Pons (tissue), 1 donor: ENCODE measurements around the gene APMAP.
A peak's percentile ranks its signal among the peaks of the same experiment; 100 is the strongest.

Experiments used
- DNase-seq: peaks from one replicate; pipeline ENCODE4 v3.0.0-alpha.2; 2016; ENCODE audit warnings: low spot score

The APMAP gene

DNA sequence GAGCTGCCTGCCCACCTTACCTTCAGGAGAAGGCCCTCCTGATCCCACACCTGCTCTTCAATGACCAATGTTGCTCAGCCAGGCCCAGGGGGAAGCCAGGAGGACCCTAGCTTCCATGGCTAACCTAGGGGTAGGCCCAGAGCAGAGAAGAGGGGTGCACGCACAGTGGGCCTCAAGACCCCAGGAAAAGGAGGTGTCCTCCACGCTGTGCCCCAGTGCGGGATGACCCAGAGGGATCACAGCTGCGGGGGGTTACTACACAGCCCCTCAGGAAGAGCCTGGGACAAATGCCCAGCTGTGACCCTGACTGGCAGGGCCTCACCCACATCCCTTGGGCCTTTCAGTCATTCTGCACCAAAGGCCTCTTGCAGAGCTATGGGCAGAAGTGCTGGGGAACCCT, 31.6 kb upstream of the APMAP start:
- DNase-seq, result no peak

DNA sequence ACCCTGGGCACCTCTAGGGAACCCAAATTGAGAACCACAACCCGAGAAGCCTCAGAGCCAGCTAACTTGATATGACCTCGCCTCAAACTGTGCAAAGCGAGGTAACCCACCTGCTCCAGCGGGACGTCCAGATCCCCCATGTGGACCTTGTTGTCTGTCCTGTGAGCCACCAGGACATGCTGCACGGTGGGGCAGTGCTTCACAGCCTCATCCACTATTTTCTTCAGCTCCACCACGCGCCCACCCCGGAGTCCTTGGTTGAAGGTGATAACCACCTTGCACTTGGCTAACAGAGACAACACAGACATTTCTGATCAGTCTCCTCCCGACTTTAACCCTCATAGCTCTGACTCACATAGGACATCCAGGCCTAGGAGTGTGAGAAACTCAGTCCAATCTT, 30.8 kb upstream of the APMAP start:
- DNase-seq, result no peak

DNA sequence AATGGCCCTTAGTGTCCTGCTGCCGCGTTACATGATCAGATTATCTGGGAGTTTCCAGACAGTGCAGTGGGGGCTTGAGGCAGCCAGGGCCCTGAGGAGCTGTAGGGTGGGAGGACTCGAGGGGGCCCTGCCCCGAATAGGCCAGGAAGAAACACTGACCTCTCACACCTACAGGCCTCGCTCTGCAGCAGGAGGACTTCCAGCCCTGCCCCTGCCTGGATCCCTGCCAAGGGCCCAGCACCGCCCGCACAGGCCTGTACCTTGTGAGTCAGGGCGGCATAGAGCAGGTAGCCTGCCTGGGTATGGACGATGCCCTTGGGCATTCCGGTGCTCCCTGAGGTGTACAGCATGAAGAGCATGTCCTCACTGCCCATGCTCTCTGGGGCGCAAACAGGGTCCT, 30.1 kb upstream of the APMAP start:
- no peak for DNase-seq

DNA sequence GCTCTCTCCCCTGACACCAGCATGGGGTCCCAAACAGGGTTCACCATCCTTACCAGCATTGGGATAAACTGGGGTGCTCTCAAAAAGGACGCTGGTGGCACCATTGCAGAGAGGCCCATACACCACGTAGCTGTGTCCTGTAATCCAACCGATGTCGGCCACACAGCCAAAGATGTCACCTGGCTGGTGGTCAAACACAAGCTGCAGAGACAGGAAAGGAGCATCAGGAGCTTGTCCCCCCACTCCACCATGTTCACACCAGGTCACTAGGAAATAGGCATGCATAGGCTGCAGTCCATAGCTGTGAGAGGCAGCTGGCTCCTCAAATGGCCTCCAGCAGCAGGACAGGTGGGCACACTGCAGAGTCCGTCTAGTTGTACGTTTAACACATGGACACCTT, 28.8 kb upstream of the APMAP start:
- no peak for DNase-seq

DNA sequence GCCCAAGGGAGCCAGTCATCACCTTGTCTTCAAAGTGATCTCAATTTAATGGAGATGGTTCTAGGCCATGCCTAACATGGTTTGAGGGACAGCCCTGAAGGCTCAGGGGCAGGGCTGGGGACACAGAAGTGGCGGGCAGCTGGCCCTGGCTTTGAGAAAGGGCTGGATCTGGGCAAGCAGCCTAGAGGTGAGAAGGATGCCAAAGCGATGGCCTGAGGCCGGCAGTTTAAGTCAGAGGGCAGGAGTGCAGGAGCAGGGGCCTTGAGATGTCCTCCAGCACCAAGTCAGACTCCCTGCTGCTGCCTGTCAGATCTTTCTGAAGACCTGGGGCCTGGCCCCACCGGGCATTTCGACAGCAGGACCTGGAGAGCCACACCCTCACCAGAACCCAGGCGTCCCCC, 28.4 kb upstream of the APMAP start:
- DNase-seq, result no peak

DNA sequence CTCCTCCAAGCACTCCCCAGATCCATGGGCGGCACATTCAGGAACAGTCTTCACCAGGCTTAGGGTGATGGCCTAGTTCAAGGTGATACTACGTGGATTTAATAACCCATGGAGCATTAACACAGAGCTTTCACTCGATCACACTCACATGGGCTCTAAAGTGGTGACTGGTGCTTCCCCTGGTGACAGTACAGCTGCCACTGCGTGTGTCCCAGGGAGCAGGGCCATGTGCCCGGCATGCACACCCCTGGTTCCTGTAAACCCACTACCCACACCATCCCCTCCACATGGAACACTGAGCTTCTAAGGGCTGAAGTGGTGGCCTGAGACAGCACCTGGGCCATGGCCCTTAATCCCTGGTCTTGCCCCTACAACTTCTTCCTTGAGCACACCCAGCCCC, 27.8 kb upstream of the APMAP start:
- no peak for DNase-seq

DNA sequence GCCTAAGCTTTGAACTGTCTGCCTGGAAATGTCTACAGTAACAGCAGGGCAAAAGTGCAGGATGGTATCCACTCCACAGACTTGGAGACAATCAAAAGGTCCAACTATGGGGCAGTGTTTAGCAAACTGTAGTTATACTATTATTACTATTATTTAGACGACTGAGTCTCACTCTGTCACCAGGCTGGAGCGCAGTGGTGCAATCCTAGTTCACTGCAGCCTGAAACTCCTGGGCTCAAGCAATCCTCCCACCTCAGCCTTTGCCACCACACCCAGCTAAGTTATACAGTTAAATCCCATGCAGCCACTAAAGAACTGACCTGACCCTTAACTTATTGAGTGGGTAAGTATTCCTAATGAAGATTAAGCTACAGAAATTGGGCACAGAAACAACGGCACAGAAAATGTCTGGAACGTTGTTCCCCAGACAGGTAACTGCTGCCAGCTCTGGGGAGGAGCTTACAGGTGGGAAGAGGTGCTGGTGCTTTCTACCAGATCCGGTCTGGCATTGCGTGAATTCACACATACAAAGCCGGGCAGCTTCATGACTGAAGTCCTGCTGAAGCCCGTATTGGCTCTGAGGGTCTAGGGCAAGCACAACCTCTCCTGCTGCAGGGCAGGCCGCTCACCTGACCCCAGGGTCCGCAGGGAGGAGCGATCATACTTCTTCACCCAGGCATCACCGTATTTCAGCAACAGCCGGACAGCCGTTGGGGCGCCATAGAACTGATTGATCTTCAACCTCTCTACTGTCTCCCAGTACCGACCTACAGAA, 27.0 kb upstream of the APMAP start:
- no peak for DNase-seq

DNA sequence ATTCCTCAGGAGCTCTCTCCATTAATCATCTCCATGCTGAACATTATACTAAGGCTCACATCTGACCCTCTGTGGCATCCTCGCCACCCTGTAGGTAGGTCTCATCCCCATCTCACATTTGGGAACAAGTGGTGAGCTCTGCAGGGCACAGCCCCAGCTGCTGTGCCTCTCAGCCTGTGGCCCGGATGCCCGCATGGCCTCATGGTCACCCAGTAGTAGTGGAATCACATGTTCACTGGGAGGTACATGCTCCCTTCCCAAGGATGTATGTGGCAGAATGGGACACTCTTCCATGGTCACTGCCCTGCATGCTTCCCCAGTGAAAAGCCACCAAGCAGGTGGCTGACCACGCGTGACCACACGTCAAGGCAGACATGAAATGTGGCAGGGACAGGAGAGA, 26.3 kb upstream of the APMAP start:
- DNase-seq, result no peak

DNA sequence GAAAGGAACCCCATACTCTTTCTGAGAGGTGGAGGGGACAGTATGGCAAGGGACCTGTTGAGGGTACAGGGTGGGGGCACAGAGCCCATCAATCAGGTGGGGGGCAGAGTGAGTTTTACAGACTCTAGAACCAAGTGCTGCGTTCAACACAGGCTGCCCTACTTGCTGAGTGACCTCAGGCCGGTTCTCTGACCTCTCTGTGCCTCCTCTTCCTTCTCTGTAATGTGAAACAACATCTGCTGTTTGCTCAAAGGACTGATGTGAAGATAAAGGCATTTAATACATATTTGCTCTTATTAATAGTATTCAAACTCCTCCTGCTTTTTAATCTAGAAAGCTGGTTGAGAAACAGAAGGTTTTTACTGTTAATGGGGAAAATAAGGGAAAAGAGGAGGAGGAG, 25.9 kb upstream of the APMAP start:
- DNase-seq, result no peak

DNA sequence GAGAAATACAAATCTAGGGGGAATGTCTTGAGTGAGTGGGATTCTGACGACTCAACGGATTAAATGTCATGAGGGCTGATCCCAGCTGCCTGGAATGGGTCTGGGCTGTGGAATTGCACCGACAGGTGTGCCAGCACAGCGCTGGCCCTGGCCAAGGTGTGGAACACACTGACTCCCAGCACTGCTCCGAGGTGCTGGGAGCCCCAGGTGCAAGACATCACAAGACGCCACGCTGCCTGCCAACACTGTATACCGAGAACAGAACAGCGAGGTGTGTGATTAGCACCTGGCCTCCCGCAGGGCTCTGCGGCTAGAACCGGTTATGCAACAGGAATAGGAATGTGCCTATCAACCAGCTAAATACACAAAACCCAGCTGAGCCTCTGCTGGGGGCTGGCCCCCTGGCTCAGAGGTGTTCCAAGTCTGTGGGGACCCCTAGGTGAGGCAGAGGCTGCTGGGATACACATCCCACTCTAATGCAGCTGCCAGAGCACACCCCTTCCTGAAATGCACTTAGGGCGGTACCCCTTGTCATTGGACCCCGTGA, 24.8 kb upstream of the APMAP start:
- no peak for DNase-seq

DNA sequence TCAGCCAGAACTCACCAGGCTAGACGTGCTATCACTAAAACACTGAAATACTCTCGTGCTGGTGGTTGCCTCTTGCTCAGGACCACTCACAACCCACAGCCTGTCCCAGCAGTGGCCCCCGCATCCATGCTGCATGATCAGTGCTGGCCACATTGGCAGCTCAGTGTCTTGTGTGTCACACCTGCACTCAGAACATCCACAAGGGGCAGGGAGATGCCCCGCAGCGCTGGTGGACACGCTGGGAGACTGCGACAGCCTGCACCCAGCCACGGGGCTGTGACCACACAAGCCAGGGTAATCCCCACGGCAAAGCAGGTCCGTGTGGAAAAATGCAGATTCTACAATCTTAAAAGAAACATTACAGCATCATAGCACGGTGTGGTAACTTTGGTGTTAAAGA, 23.9 kb upstream of the APMAP start:
- DNase-seq, result no peak

DNA sequence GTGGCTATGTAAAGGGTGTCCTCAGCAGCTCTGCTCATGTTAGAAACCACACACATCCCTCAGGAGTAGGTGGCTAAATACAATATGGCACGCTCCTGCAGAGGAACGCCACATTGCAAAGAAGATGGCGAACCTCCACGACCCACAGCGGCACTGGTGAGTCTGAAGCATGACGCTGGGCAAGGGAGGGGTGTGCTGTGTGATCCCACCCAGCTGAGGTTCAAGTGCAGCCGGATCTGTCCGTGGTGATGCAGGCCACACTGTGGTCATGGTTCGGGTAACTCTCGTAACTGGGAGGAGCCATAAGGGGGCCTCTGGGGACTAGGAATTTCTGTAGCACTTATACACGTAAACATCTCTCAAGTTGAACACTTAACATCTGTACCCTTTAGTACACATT, 23.4 kb upstream of the APMAP start:
- no peak for DNase-seq

DNA sequence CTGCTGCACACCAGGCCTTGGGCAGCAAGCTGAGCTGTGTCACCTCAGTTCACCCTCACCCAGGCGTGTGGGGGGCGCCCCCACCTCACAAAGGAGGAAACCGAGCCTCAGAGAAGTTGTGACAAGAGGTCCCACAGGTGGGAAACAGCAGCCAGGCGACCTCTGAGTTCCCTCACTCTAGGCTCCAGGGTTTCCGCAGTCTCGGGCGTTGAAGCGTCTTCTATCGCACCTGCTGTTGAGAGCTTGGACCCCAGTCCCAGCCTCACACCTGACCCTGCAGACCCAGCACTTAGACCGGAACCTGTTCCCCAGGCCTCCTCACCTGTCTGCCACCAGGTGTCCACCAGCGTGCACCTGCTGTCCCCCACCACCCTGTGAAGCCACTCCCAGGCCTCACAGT, 22.3 kb upstream of the APMAP start:
- DNase-seq, result no peak

DNA sequence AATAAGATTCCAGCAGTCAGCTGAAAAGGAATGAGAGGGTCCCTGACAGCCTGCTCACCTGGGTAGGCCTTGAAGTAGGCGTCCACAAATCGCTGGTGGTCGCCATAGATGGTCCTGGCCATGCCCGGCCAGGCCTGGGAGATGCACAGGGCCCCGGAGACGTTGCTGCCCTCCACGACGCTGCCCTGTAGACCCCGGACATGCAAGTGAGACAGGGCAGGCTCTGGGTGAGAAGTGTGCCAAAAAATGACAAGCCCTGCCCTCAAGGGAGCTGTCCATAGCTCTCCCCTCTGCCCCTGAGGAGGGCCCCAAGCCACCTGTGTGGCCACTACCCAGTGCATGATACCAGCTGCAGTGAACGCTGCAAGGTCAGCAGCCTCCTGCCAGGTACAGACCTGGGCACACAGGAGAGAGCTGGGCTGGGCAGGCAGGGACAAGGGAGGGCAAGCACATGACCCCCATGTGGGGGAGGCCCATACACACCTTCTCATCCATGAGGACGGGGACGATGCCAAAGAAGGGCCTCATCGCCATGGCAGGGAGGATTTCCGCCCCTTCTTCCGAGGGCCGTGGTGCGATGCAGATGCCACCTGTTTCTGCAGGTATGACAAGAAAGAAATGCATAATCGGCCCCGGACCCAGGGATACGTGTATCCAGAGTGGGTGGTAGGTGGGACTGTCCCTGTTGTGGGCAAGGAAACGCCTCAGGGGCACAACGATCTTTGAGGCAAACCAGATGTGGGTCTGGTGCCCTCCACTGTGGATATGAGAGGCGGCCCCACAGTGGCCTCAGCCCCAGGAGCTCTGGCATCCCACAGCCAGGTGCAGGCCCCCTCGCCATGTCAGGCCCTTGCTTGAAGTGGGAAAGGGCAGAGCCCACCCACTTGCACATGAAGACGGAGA, 21.2 kb upstream of the APMAP start:
- no peak for DNase-seq

DNA sequence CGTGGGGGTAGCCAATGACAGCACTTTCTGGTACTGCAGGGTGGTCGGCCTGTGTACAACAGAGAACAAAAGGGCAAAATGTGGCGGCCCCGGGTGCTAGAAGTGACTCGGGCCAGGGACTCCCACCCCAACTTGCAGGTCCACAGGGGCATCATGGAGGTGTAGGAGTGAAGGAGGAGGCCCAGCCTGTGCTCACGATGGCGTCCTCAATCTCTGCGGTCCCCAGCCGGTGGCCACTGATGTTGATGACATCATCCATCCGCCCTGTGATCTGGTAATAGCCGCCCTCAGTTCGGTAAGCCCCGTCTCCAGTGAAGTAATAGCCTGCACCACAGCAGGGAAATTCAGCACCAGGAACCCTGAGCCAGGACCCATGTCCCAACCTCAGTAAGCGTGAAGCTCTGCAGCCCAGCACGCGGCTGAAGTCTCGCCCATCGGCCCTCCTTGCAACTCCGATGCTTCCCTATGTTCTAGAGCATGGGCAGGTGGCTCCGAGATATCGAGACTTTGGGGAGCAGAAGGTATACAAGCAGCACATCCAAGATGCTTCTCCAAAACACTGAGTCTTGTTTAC, 20.2 kb upstream of the APMAP start:
- no peak for DNase-seq

DNA sequence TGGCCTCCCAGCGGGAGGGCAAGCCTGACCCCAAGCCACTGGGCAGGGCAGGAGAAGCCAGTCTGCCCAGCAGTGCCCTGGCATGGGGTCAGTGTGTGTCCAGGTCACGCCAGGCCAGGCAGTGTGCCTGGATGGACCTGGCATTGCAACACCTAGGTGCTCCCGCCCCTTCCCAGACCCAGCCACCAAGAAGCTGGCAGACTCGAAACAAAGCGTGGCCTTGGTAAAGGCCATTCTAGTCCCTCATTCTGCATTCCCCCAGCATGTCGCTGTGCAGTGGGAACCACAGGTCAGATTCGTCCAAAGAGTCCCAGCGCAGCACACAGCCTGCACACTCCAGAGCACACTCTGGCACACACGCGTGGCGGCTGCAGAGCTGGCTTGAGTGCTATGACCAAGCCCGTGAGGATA, 19.3 kb upstream of the APMAP start:
- DNase-seq, result no peak

DNA sequence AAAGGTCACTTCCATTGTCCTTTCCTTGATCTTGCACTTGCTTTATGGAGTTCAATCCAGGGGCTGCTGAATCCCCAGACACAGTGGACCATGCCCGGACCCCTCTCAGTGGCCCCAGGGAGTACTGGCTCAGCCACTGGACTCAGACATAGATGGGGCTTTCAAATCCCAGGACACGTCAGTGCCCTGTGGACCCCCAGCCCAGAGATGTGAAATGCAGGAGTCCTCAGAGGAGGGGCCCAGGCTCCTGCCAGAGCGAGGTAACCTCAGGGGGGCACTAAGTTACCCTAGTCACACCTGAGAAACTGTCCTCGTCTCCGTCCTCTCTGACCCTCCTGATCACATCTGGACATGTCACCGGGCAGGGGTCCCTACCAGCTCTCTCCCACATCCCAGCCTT, 18.7 kb upstream of the APMAP start:
- DNase-seq, result no peak

DNA sequence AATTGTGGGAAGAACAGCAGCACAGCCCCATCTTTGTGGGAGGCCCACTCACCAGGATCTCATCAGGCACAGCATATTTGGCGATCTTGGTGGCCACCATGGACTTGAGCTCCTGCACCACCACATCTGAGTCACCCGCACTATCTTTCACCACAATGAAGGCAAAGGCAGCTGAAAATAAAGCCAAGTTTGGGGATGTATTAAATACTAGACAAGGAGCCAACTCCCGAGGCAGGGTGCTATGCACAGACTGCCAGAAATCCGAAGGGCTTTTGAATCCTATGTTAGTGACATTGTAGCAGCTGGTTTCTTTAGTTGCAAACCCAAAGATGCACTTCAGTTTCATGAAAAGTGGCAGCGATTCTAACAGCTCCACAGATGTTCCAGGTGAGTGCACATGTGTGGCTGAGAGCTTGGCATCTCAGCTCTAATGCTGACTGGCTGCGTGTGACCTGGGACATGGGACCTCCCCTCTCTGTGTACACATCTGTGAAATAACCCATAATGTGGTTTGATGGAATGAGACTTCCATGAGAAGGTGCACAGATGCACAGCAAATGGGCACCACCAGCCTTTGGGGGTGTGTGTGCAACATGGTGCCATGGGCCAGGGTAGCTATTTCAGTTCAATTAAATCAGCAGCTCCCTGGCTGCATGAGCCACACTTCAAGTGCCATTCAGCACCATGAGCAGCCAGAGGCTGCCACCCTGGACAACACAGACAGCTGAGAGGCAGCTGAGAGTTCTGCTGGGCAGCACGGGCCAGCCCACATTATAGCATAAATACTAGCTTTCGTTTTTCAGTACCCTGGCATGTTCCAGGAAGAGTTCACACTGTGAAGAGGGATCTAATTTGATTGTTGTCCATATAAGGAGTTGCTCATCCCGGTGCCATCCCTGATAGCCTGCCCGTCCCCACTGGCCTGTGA, 16.9 kb upstream of the APMAP start:
- DNase-seq, result peak; percentile 56

DNA sequence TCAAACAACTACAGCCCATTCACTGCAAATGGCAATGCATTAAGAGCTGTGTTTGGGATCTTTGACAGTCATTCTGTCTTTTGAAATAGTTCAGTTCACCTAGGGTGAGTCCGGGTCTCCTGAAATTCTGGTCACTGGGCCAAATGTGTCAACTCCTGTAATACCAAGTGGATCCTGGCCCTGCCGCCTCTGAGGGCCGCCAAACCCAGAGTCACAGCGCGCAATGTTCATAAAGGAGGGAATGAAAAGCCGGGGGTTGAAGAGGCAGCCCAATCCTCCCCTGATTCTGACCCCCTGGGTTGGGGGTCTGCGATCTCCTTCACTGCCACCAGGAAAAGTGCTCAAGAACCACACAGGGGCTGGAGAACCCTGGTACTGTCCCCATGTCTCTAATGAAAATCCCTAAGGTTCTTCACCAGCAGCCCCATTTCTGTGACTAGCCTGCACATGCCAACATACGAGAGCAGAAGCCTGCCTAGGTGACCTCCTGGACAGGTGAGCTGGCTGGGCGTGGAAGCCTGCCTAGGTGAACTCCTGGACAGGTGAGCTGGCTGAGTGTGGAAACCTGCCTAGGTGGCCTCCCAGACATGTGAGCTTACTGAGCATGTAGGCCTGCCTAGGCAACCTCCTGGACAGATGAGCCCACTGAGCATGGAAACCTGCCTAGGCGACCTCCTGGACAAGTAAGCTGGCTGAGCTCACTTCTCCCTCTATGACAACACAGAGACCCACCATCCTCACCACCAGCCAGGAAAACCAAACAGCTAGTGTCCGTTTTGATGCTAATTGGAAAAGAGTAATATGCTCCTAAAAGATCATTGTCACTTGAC, 16.1 kb upstream of the APMAP start:
- no peak for DNase-seq

DNA sequence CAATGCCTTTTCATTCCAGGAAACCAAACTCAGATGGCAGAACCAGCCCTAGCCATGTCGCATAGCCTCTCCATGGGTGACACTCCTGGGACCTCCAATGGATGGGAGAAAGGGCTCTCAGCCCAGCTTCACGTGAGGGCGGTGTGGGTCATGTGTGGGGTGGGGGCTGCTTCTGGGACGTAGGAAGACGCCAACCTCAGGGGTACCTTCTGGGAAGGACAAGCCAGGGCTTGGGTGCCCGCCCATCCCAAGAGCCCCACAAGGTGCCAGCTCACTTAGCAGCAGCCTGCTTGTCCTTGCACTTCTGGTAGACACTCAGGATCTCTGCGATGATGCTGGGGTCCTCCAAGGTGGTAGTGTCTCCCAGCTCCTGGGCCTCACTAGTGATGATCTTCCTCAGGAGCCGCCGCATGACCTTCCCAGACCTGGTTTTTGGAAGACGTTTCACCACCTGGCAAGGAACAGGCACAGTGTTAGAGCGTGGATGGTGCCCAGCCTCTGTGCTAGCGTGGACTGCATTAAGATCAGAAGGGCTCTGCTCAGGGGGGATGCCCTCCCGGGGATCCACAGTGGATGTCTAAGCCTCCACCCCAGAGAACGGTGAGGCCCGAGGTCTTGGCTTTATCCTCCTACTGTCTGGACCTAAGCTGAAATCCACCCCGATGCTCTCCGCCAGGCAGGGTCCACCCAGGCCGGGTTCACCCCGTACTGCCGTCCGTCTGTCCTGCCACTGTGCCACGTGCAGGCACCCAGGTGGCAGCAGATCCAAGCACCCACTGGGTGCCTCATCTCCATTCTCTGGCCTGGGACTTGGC, 15.1 kb upstream of the APMAP start:
- no peak for DNase-seq
